HG03378 (cell line): ENCODE results near the gene GPR142.

ENCODE experiments used
- ATAC-seq: cut with Tn5 transposase; IDR thresholded peaks from one replicate; pipeline ENCODE4 v1.9.1; 2021; ENCODE audit warnings: mild to moderate bottlenecking, moderate library complexity; ENCODE audit not compliant: unreplicated experiment

The GPR142 gene

DNA sequence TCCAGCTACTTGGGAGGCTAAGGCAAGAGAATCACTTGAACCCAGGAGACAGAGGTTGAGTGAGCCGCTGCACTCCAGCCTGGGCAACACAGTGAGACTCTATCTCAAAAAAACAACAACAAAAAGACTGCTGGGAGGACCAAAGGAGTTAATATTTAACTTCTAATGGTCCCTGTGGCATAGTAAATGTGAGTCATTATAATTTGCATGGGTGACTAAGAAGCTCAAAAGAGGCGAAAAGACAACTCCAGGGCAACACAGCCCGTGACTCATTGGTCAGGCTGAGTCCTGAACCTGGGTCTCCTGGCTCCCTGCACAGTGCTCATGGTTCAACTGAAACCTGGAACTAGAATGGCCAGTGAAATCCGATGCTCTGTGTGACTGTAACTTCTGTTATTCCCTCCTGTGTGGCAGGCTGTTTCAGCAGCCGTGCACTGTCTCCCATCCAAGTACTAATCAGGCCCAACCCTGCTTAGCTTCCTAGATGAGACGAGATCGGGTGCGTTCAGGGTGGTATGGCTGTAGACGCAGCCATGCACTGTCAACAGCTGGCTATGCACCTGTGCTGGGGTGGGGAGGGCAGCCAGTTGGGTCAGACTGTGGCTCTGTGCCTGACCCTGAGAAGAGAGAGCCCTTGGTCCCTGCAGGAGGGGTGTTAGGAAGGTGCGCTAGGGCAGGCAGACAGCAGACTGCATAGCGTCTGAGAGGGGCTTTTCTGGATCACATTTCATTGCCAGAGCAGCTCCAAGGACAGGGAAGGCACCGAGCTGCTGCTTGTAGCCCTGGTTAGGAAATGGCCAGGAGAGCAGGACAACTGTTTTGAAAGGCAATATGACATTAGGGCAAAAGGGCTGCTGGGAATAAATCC is 50.1 kb downstream of the GPR142 start:
- ATAC-seq = no peak

DNA sequence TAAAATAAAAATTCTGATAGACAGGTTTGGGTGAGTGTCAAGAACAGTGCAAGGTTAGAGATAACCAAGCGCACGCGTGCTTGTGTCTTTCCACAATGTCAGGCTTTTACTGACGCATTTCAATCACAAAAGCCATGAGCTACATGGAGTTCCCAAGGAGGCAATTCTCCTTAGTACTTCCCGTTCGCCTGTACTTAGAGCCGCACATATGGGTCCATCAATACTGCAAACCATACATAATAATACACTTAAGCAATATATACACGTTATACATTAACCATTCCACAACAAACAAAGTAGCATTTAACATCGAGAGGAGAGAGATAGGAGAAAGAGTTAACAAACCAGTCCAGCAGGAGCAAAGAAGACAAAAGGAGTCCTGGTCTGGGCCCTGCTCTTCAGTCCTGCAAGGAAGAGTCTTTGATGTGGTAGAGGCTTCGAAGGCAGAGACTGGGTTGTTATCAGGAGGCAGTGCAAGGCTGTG is 52.7 kb downstream of the GPR142 start:
- ATAC-seq = no peak
